ENCODE data around the gene SFMBT1. TPM values are rescaled to one million over a fixed set of nuclear protein-coding genes. Genes with fewer than 3 reads are reported as not detected.

SFMBT1 gene
- total and polyA plus RNA-seq, 4 donors, result 4.4 to 17.8 (median 10.4) TPM

- TF ChIP-seq ZBTB33 (IDR thresholded peaks at IDR 0.05), result no peak
Measured at GRCh38 chr3:52857133-52857532, 188.7 kb downstream of the SFMBT1 start (continued).

GRCh38 chr3:52856666-52857065 lies 189.2 kb downstream of the SFMBT1 start:
- TF ChIP-seq GABPA (IDR thresholded peaks at IDR 0.05 in 1 of 2, conservative IDR thresholded peaks at IDR 0.05 in 1 of 2), result no peak
- TF ChIP-seq FOXA2 (IDR thresholded peaks at IDR 0.05), result no peak
- TF ChIP-seq HNF4G (IDR thresholded peaks at IDR 0.05), result no peak
- TF ChIP-seq MAX (IDR thresholded peaks at IDR 0.05), result no peak
- no peak for TF ChIP-seq JUND (IDR thresholded peaks at IDR 0.05)
- TF ChIP-seq RAD21 (IDR thresholded peaks at IDR 0.05), result no peak
- no peak for TF ChIP-seq REST (IDR thresholded peaks at IDR 0.05)
- no peak for TF ChIP-seq CTCF (IDR thresholded peaks at IDR 0.05; ENCODE audit: low read depth, low read length, missing input control)
- no peak for TF ChIP-seq SP1 (IDR thresholded peaks at IDR 0.05)
- TF ChIP-seq FOXA1 (IDR thresholded peaks at IDR 0.05), result no peak
- no peak for TF ChIP-seq ZBTB33 (IDR thresholded peaks at IDR 0.05)
- no peak for TF ChIP-seq ATF3 (IDR thresholded peaks at IDR 0.05)
- no peak for TF ChIP-seq YY1 (IDR thresholded peaks at IDR 0.05)
- H3K4me3 ChIP-seq (ENCODE audit: low read depth in 1 of 3, low read length in 3 of 3), result no peak overlapping the region
- no peak overlapping the region for H3K27ac ChIP-seq (ENCODE audit: low read depth in 1 of 2, low read length in 2 of 2)
- no peaks in the 10 kb centered on the region for H3K27me3 ChIP-seq (ENCODE audit: control insufficient read depth in 4 of 4, insufficient read depth in 4 of 4, low read length in 3 of 4)
- 94% methylated on average over 5 of the region's 5 CpGs for WGBS
- no peak for DNase-seq (ENCODE audit: low spot score)
- peaks cover 0 to 19% (median 2%) of the 10 kb centered on the region in 4 donors for H3K36me3 ChIP-seq (ENCODE audit: control insufficient read depth in 4 of 4, insufficient read depth in 3 of 4, low read depth in 1 of 4, low read length in 3 of 4)
- no peaks in the 10 kb centered on the region for H3K9me3 ChIP-seq (ENCODE audit: control insufficient read depth in 4 of 4, low read length in 3 of 4)
- H3K9ac ChIP-seq (ENCODE audit: low read depth in 1 of 2, low read length in 2 of 2), result no peak overlapping the region
- H3K4me1 ChIP-seq (ENCODE audit: control insufficient read depth in 4 of 4, insufficient read depth in 4 of 4, low read length in 3 of 4), result no peaks in the 10 kb centered on the region

All from liver (tissue), 9 donors.